Activated gamma-delta T cell (primary cell): Measurements from ENCODE around the gene PTH2R.
"Not testable (repeated sequence)": the region's sequence is repeated elsewhere in the genome, so short reads cannot be mapped to it uniquely, and the experiment has no call there.

Experiments used
- DNase-seq: peaks from one replicate; lab custom pipeline; 2025; lab: John Stamatoyannopoulos, UW

The PTH2R gene

GRCh38 chr2:208389940-208390339 is 16.7 kb upstream of the PTH2R start:
- DNase-seq = no peak

GRCh38 chr2:208392300-208392699 is 14.3 kb upstream of the PTH2R start:
- DNase-seq = no peak

GRCh38 chr2:208396796-208397195 is 9.8 kb upstream of the PTH2R start:
- not testable (repeated sequence) for DNase-seq

GRCh38 chr2:208399201-208399600 is 7.4 kb upstream of the PTH2R start:
- DNase-seq = no peak

GRCh38 chr2:208407667-208408066 is 1.1 kb downstream of the PTH2R start:
- DNase-seq = no peak

- DNase-seq = no peak
These were observed 7.3 kb downstream of the PTH2R start for GRCh38 chr2:208413931-208414330.

- DNase-seq = no peak
These were observed 8.7 kb downstream of the PTH2R start for GRCh38 chr2:208415255-208415654.

GRCh38 chr2:208415897-208416296 is 9.3 kb downstream of the PTH2R start:
- no peak for DNase-seq

GRCh38 chr2:208426412-208427045 is 19.9 kb downstream of the PTH2R start:
- DNase-seq = no peak

- DNase-seq = no peak
These were observed 31.2 kb downstream of the PTH2R start for GRCh38 chr2:208437755-208438154.

- no peak for DNase-seq
These were observed 34.1 kb downstream of the PTH2R start for GRCh38 chr2:208440716-208441115.

GRCh38 chr2:208441951-208442350 is 35.4 kb downstream of the PTH2R start:
- no peak for DNase-seq

GRCh38 chr2:208447447-208447846 is 40.9 kb downstream of the PTH2R start:
- DNase-seq = not testable (repeated sequence)

GRCh38 chr2:208451061-208451460 is 44.5 kb downstream of the PTH2R start:
- DNase-seq = no peak

GRCh38 chr2:208454861-208455260 is 48.3 kb downstream of the PTH2R start:
- no peak for DNase-seq

- no peak for DNase-seq
These were observed 57.1 kb downstream of the PTH2R start for GRCh38 chr2:208463721-208464120.

- DNase-seq = no peak
These were observed 57.6 kb downstream of the PTH2R start for GRCh38 chr2:208464205-208464604.

- no peak for DNase-seq
These were observed 59.7 kb downstream of the PTH2R start for GRCh38 chr2:208466151-208466919.

- DNase-seq = no peak
These were observed 60.3 kb downstream of the PTH2R start for GRCh38 chr2:208466920-208467298.

GRCh38 chr2:208467564-208467963 is 61.0 kb downstream of the PTH2R start:
- no peak for DNase-seq

GRCh38 chr2:208477741-208478140 is 71.1 kb downstream of the PTH2R start:
- DNase-seq = no peak

GRCh38 chr2:208479342-208479741 is 72.8 kb downstream of the PTH2R start:
- no peak for DNase-seq

GRCh38 chr2:208481945-208482344 is 75.4 kb downstream of the PTH2R start:
- not testable (repeated sequence) for DNase-seq
